ENCODE results near the gene GOLGA8F.
"Not testable (repeated sequence)": the region's sequence is repeated elsewhere in the genome, so short reads cannot be mapped to it uniquely, and the experiment has no call there.

Gene GOLGA8F, protein sequence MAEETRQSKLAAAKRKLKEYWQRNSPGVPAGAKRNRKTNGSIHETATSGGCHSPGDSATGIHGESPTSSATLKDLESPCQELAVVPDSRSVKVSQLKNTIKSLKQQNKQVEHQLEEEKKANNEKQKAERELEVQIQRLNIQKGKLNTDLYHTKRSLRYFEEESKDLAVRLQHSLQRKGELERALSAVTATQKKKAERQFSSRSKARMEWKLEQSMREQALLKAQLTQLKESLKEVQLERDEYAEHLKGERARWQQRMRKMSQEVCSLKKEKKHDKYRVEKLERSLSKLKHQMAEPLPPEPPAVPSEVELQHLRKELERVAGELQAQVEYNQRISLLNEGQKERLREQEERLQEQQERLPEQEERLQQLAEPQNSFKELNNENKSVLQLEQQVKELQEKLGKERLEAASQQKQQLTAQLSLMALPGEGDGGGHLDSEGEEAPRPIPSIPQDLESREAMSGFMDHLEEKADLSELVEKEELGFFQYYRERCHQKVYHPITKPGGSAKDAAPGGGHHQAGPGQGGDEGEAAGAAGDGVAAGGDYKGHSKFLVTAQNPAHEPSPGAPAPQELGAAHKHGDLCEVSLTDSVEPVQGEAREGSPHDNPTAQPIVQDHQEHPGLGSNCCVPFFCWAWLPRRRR

DNA sequence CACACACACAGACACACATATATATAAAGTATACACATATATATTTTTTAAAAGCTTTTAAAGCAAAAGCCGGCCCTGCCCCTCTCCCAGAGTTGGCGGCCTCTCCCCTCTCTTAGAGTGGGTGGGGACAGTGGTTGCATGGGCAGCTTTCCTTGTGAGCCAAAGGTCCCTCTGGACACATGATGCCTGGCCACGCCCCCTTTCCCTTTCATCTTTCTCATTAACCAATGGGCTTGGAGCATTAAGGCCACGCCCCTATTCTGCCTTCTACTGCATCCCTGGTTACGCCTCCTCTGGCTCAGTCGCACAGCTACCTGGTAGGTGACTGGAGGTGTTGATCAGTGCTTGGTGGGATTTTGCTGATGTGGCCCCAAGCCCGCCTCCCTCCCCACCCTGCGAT is at the start of gene GOLGA8F:
GOLGA8F (plus strand) TSS at position 301 of the 400 bp plus-strand sequence; CDS start at position 399, 98 bp downstream.
- DNase-seq = not testable (repeated sequence)

GRCh38 chr15:28357984-28358383 is 20.5 kb upstream of the GOLGA8F start, which contains the start of gene GOLGA6L24:
Gene GOLGA6L24, minus strand, starts transcription at chr15:28358084. Its CDS starts 61 bp downstream, at chr15:28358023.
- not testable (repeated sequence) for DNase-seq

- DNase-seq = not testable (repeated sequence)
Measured at GRCh38 chr15:28365502-28365901, 13.0 kb upstream of the GOLGA8F start.

DNA sequence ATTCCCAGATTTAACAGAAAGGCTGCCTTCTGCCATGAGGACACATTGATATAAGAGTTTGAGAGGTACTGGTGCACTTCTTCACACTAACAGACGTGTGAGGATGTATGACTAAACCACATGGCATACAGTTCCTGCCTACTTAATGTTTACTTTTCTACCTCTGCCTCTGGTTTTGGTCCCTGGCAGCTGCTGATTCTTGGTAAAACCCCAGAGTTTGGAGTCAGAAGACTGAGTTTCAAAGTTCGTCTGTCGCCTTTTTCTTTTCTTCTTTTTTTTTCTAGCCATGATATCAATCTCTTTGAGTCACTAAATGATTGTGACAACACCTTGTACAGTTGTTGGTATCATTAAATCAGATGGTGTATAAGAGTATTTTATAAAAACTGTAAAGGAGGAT is 1.6 kb downstream of the GOLGA8F start:
- DNase-seq = not testable (repeated sequence)

GRCh38 chr15:28396022-28396421 is 17.6 kb downstream of the GOLGA8F start:
- not testable (repeated sequence) for DNase-seq

- not testable (repeated sequence) for DNase-seq
Measured at GRCh38 chr15:28402774-28403435, 24.4 kb downstream of the GOLGA8F start.

- DNase-seq = not testable (repeated sequence)
Measured at GRCh38 chr15:28420470-28420869, 42.0 kb downstream of the GOLGA8F start.

- not testable (repeated sequence) for DNase-seq
Measured at GRCh38 chr15:28435594-28435993, 57.1 kb downstream of the GOLGA8F start.

Data from hippocampal formation (tissue), 2 donors.